GM21367 (cell line): ENCODE measurements around the gene RNF151.
"Not testable (repeated sequence)": the region's sequence is repeated elsewhere in the genome, so short reads cannot be mapped to it uniquely, and the experiment has no call there.

Experiments used
- ATAC-seq: cut with Tn5 transposase; IDR thresholded peaks from one replicate; pipeline ENCODE4 v1.9.1; 2021; ENCODE audit not compliant: unreplicated experiment

RNF151 gene

GRCh38 chr16:1938910-1939309, 27.7 kb upstream of the RNF151 start:
- ATAC-seq = no peak

GRCh38 chr16:1939833-1940232, 26.8 kb upstream of the RNF151 start:
- ATAC-seq = not testable (repeated sequence)

- no peak for ATAC-seq
These were observed 26.1 kb upstream of the RNF151 start for GRCh38 chr16:1940273-1941161.

- no peak for ATAC-seq
These were observed 25.3 kb upstream of the RNF151 start for GRCh38 chr16:1941162-1942046.

DNA sequence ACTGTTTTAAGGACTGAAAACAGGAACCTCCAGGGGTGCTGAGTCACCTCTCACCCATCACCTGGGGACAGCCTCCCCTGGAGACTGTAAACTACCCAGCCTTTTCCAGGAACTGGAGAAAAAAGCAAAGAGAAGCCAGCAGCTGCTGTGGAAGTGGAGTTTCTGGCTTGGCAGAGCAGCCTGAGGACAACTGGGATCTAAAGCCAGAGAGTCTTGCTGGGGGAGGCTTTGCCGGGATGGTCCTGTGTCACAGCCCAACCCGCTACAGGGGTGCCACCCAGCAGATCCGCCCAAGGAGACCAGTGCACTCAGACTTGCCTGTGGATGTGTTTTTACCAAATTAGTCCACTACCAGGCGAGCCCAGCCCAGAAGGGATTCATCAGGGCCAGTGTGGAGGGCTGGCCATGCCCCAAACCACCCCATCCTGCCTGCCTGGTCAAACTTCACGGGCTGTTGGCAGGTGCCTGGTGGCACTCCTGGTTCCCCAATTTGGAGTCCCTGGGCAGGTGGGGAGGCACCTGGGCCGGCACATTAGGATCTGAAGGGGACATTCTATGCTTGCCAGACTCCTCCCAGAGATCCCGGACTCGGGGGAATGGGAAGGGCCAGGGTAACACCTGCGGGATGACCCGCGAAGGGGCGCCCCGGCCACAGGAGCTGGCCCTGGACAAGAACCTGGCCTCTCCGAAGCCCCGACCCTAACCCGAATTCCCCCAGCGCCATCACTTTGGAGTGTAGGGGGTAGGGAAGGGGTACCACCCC, 24.4 kb upstream of the RNF151 start:
- ATAC-seq = no peak

DNA sequence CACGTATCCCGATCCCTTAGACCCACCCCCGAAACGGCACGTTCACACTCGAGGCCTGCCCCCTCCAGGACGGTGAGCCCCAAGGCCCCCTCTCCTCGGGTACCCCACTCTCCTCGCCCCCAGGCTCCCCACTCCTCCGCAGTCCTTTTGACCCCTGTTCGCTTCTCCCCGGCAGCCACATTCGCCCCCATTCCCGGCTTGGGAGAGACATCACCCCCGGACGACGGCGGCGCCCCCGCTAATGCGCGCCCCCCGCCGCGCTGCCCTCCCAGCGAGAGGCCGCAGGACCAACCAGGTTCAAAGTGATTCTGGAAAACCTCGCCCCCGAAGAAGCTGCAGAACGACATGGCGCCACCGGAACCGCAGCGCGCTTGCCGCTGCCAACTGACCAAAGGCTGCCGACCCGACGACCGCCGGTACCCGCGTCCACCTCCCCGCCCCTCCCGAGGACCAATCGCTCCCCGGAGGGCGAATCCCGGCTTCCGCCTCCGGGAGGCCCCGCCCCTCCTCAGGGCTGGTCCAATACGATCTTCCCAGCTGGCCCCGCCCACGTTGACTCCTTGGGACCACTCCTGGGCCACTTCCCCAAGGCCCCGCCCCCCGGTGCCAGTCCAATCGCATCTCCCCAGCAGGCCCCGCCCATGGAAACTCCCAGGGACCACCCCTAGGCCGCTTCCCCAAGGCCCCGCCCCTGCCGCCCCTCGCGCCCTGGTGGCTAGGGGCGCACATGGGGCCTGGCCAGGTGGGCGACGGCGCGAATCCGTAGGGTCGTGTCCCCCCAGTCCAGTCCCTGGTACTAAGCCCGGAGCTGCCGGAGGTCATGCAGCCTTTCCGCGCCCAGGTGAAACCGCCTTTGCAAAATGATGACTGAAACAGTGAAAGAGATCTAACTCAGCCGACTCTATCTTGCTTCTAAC, 23.6 kb upstream of the RNF151 start, which contains the start of gene MSRB1:
Gene MSRB1, minus strand, starts transcription at position 390 of the 917 bp plus-strand sequence. Its CDS starts 43 bp downstream, at position 347.
- ATAC-seq = peak; percentile 88

- ATAC-seq = no peak
These were observed 21.9 kb upstream of the RNF151 start for GRCh38 chr16:1944612-1945199.

- ATAC-seq = no peak
These were observed 20.9 kb upstream of the RNF151 start for GRCh38 chr16:1945559-1946391.

- ATAC-seq = no peak
These were observed 19.9 kb upstream of the RNF151 start for GRCh38 chr16:1946495-1947368.

GRCh38 chr16:1947369-1947670, 19.3 kb upstream of the RNF151 start:
- no peak for ATAC-seq

GRCh38 chr16:1949507-1949906, 17.1 kb upstream of the RNF151 start:
- no peak for ATAC-seq

DNA sequence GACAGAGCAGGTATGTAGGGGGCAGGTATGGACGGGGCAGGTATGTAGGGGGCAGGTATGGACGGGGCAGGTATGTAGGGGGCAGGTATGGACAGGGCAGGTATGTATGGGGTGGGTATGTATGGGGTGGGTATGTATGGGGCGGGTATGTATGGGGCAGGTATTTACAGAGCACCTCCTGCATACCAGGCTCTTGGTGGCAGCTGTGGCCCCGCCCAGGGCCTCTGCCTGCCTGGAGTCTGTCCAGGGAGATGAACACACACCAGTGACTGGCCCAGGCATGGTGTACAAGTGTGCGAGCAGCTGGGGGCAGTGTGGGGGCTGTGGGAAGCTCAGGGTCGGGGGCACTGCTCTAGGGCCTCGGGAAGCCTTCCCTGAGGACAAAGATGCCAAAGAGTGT, 16.6 kb upstream of the RNF151 start:
- no peak for ATAC-seq

- no peak for ATAC-seq
These were observed 16.1 kb upstream of the RNF151 start for GRCh38 chr16:1950559-1950958.

DNA sequence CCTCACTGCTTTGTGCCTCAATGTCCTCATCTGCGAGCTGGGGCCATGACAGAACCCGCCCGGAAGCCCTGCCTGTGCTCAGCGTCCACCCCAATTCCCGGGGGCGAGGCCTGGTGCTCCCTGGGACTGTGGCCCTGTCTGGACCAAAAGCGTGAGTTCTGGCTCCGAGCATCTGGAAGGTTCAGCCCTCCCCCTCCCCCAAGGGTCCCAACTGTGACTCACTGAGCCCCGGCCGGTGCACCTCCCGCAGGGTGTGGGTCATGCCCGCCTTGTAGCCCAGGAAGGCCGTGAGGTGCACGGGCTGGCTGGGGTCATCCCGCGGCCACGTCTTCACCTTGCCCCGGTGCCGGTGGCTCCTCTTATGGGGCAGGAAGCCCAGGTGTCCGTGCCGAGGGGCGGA, 12.9 kb upstream of the RNF151 start:
- ATAC-seq = no peak

- not testable (repeated sequence) for ATAC-seq
These were observed 9.1 kb upstream of the RNF151 start for GRCh38 chr16:1957434-1958142.

DNA sequence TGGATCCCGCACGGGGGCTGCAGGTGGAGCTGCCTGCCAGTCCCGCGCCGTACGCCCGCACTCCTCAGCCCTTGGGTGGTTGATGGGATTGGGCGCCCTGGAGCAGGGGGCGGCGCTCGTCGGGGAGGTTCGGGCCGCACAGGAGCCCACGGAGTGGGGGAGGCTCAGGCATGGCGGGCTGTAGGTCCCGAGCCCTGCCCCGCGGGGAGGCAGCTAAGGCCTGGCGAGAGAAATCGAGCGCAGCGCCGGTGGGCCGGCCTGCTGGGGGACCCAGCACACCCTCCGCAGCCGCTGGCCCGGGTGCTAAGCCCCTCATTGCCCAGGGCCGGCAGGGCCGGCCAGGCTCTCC, 8.5 kb upstream of the RNF151 start:
- not testable (repeated sequence) for ATAC-seq

DNA sequence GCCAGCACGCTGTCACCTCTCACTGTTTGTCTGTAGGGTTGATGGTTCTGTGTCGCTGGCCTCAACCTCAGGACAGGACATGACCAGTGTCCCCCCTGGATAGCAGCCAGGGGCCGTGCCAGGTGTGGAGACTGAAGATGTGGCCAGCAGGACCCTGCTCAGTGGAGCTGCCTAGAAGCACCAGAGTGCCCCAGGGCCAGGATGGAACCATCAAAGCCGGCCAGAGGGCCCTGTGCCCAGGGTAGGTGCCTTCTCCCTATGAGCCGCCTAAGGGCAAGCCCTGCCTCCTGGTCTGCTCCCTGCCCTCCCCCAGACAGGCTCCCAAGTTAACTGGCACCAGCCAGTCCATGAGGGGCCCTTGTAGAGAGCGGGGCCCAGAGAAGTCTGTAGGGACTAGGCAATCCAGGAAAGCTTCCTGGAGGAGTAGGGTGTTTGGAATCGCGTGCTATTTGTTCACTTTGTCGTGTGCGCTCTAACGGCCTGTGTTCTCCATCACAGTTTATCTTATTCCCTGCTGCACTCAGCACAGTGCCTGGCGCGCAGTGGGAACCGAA, 7.9 kb upstream of the RNF151 start:
- ATAC-seq = no peak
